SK-N-MC (cell line): ENCODE results near the gene ESRRB.

ENCODE experiments used
- EZH2 ChIP-seq: fragments of 200-600 bp; sonication (generic); IDR thresholded peaks from one replicate; pipeline ENCODE4 v1.6.1; 2017; ENCODE audit warnings: antibody characterized with exemption
- POLR2AphosphoS5 ChIP-seq: IDR thresholded peaks from 2 replicates; pipeline ENCODE4 v1.6.1; 2012; ENCODE audit warnings: mild to moderate bottlenecking, low read depth, low read length, borderline replicate concordance

DNA sequence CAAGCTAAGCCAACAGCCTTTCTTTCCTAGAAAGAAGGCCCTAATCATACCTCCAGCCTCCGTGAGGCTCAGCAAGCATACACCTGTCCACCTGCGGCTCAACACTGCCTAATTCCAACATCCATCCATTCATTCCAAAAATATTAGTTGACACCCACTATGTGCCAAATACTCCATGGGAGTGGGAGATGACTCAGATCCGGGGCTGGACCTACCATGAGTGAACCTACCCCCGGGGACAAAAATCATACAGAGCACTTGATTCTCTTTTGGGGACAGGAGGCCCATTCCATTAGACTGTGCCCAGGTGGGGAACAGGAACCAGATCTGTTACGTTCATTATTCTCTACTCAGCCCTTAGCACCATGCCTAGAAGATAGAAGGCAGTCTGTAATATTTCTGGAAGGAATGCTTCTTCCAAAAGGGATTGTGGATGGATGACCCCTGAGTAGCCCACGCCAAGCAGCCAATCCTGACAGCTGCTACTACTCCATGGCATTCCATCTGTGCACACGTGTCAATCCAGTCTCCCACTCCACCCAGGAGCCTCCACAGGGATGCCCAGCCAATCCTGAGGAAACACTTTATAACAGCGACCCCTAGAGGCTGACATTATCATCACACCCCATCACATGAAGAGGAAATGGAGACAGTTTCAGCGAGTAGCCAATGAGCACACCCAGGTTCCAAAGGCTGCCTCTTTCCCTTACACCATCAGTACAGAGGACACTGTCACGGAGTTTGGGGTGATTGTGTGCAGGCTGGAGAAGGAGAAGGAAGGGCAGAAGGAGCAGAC is 170.7 kb downstream of the ESRRB start:
- TF ChIP-seq POLR2AphosphoS5, result no peak
- TF ChIP-seq EZH2, result no peak
